HCT116 (cell line): ENCODE data around the gene PIP5KL1. TPM values are rescaled to one million over a fixed set of nuclear protein-coding genes. Genes with fewer than 3 reads are reported as not detected.

Experiments used
- ATAC-seq: fragments of 200-7000 bp; cut with Tn5 transposase; 2 replicates; pipeline ENCODE4 v1.9.1; 2020; ENCODE audit warnings: mild to moderate bottlenecking, moderate library complexity
- BruUV-seq: library from RNA; stranded (reverse); fragments of 400-500 nt; replicated peaks from 2 replicates; lab custom pipeline; 2021; lab: Mats Ljungman, UMichigan
- CTCF ChIA-PET: fragments of 300-600 bp; sonication (Branson Sonifier 250); formaldehyde crosslinking; loops from one replicate; lab custom pipeline; 2021; ENCODE audit warnings: antibody characterized with exemption; lab: Charles Lee
- POLR2A ChIA-PET: fragments of 300-600, 350-600 bp; sonication (Branson Sonifier 250); formaldehyde crosslinking; loops from one replicate; lab custom pipeline; 2021; ENCODE audit warnings: antibody characterized with exemption; lab: Charles Lee
- RAD21 ChIA-PET, 2 experiments: fragments of 300-600 bp; sonication (Branson Sonifier 250); formaldehyde crosslinking; loops; one replicate each; lab custom pipeline; 2023; ENCODE audit warnings: low total read pairs in 2 of 2; ENCODE audit not compliant: uncharacterized antibody in 2 of 2, unreplicated experiment in 2 of 2, low non-redundant PET in 1 of 2; lab: Charles Lee
- DNase-seq: peaks from one replicate; pipeline ENCODE4 v3.0.0-alpha.2; 2010; ENCODE audit warnings: low read depth, low spot score
- H2AFZ ChIP-seq: fragments of 200-600 bp; shearing (Covaris generic), sonication (generic); 2 replicates; pipeline ENCODE4 v1.6.1; 2017; ENCODE audit warnings: low read depth, mixed run types, mixed read lengths, antibody characterized with exemption, low read length; ENCODE audit not compliant: poor library complexity, severe bottlenecking
- H3K27ac ChIP-seq: 2 replicates; pipeline ENCODE4 v1.5.1; 2012; ENCODE audit warnings: low read depth, low read length
- H3K27me3 ChIP-seq: fragments of 200-600 bp; sonication (generic); 2 replicates; pipeline ENCODE4 v1.6.1; 2016; ENCODE audit warnings: mixed run types, low read length, mixed read lengths; ENCODE audit not compliant: insufficient read depth
- H3K36me3 ChIP-seq, 2 experiments: fragments of 200-500 bp in 1 of 2; fragments of 200-600 bp in 1 of 2; sonication (Bioruptor generic) in 1 of 2; sonication (generic) in 1 of 2; 2 replicates each; pipeline versions ENCODE4 v1.5.1 to v1.6.1; 2014 to 2016; ENCODE audit warnings: low read length in 2 of 2, inconsistent platforms in 1 of 2, mixed read lengths in 1 of 2, mixed run types in 1 of 2; ENCODE audit not compliant: insufficient read depth in 2 of 2, control insufficient read depth in 1 of 2
- H3K4me1 ChIP-seq, 2 experiments: fragments of 200-600 bp in 1 of 2; sonication (generic) in 1 of 2; 2 replicates each; pipeline versions ENCODE4 v1.5.1 to v1.6.1; 2012 to 2017; ENCODE audit warnings: low read length in 2 of 2, inconsistent platforms in 1 of 2, mild to moderate bottlenecking in 1 of 2, mixed read lengths in 1 of 2, mixed run types in 1 of 2, moderate library complexity in 1 of 2; ENCODE audit not compliant: insufficient read depth in 2 of 2, control insufficient read depth in 1 of 2
- H3K4me2 ChIP-seq: fragments of 200-600 bp; sonication (generic); 2 replicates; pipeline ENCODE4 v1.6.1; 2017; ENCODE audit warnings: mixed run types, low read length, mixed read lengths
- H3K4me3 ChIP-seq, 2 experiments: fragments of 200-600 bp in 1 of 2; sonication (generic) in 1 of 2; replicated peaks in 1 of 2; 2 replicates each; pipeline ENCODE4 v1.5.1; 2011 to 2016; ENCODE audit warnings: low read length in 2 of 2, control low read depth in 1 of 2, low read depth in 1 of 2, mild to moderate bottlenecking in 1 of 2, mixed read lengths in 1 of 2, mixed run types in 1 of 2
- H3K79me2 ChIP-seq: fragments of 200-600 bp; sonication (generic); 2 replicates; pipeline ENCODE4 v1.6.1; 2017; ENCODE audit warnings: mild to moderate bottlenecking, mixed run types, low read length, moderate library complexity, mixed read lengths; ENCODE audit not compliant: insufficient read depth
- H3K9ac ChIP-seq: fragments of 200-600 bp; sonication (generic); 2 replicates; pipeline ENCODE4 v1.6.1; 2016; ENCODE audit warnings: low read length, mixed read lengths
- H3K9me2 ChIP-seq: fragments of 200-600 bp; sonication (generic), shearing (Covaris generic); 2 replicates; pipeline ENCODE4 v1.6.1; 2017; ENCODE audit warnings: mixed run types, mild to moderate bottlenecking, moderate library complexity; ENCODE audit not compliant: insufficient read depth
- H3K9me3 ChIP-seq, 2 experiments: fragments of 200-500 bp in 1 of 2; fragments of 200-600 bp in 1 of 2; sonication (Bioruptor generic) in 1 of 2; sonication (generic) in 1 of 2; 2 replicates each; pipeline ENCODE4 v1.6.1; 2014 to 2017; ENCODE audit warnings: low read length in 2 of 2, mixed read lengths in 2 of 2, inconsistent platforms in 1 of 2, low read depth in 1 of 2, mild to moderate bottlenecking in 1 of 2, mixed run types in 1 of 2, moderate library complexity in 1 of 2; ENCODE audit not compliant: control insufficient read depth in 1 of 2, insufficient read depth in 1 of 2
- H4K20me1 ChIP-seq: fragments of 200-600 bp; sonication (generic), shearing (Covaris generic); 2 replicates; pipeline ENCODE4 v1.6.1; 2017; ENCODE audit warnings: mixed run types, mild to moderate bottlenecking, moderate library complexity; ENCODE audit not compliant: insufficient read depth
- ATF3 ChIP-seq: IDR thresholded peaks from 2 replicates; pipeline ENCODE4 v1.6.1; 2012
- CBX3 ChIP-seq: IDR thresholded peaks from 2 replicates; pipeline ENCODE4 v1.6.1; 2012; ENCODE audit warnings: low read depth
- CTCF ChIP-seq, 3 experiments: fragments of 200-600 bp in 1 of 3; sonication (generic) in 1 of 3; IDR thresholded peaks in 2 of 3; conservative IDR thresholded peaks in 1 of 3; 2 replicates each; pipeline ENCODE4 v1.5.1; 2012 to 2017; ENCODE audit warnings: low read depth in 2 of 3, low read length in 2 of 3, antibody characterized with exemption in 1 of 3, borderline replicate concordance in 1 of 3, control low read depth in 1 of 3, mild to moderate bottlenecking in 1 of 3, mixed read lengths in 1 of 3, mixed run types in 1 of 3, moderate library complexity in 1 of 3; ENCODE audit not compliant: insufficient read depth in 1 of 3
- ELF1 ChIP-seq: IDR thresholded peaks from 2 replicates; pipeline ENCODE4 v1.6.1; 2012; ENCODE audit warnings: low read depth, borderline replicate concordance
- EZH2phosphoT487 ChIP-seq: fragments of 200-600 bp; IDR thresholded peaks from 2 replicates; pipeline ENCODE4 v1.6.1; 2018; ENCODE audit warnings: antibody characterized with exemption, borderline replicate concordance
- FOSL1 ChIP-seq: IDR thresholded peaks from 2 replicates; pipeline ENCODE4 v1.6.1; 2012; ENCODE audit warnings: low read depth
- JUND ChIP-seq: IDR thresholded peaks from 2 replicates; pipeline ENCODE4 v1.6.1; 2012
- MAX ChIP-seq: IDR thresholded peaks from 2 replicates; pipeline ENCODE4 v1.6.1; 2012
- POLR2A ChIP-seq: IDR thresholded peaks from 2 replicates; pipeline ENCODE4 v1.7.0; 2011; ENCODE audit warnings: borderline replicate concordance; ENCODE audit not compliant: insufficient read depth, insufficient read length; ENCODE audit errors: extremely low read depth
- RAD21 ChIP-seq: IDR thresholded peaks from 2 replicates; pipeline ENCODE4 v1.6.1; 2012; ENCODE audit warnings: low read depth, mild to moderate bottlenecking
- SIN3A ChIP-seq: IDR thresholded peaks from 2 replicates; pipeline ENCODE4 v1.6.1; 2012; ENCODE audit warnings: low read depth
- SP1 ChIP-seq: IDR thresholded peaks from 2 replicates; pipeline ENCODE4 v1.6.1; 2012; ENCODE audit warnings: low read depth
- TCF7L2 ChIP-seq: IDR thresholded peaks from 2 replicates; pipeline ENCODE4 v1.7.0; 2011; ENCODE audit warnings: borderline replicate concordance, inconsistent platforms; ENCODE audit not compliant: insufficient read depth, insufficient read length; ENCODE audit errors: extremely low read depth
- YY1 ChIP-seq: IDR thresholded peaks from 2 replicates; pipeline ENCODE4 v1.6.1; 2011; ENCODE audit warnings: low read length, low read depth, moderate library complexity, mild to moderate bottlenecking; ENCODE audit not compliant: insufficient replicate concordance; ENCODE audit errors: extremely low read depth
- ZBTB33 ChIP-seq: IDR thresholded peaks from 2 replicates; pipeline ENCODE4 v1.6.1; 2011; ENCODE audit warnings: mild to moderate bottlenecking, low read length, moderate library complexity; ENCODE audit not compliant: insufficient replicate concordance; ENCODE audit errors: extremely low read depth
- ZFX ChIP-seq: fragments of 450-650 bp; IDR thresholded peaks from 2 replicates; pipeline ENCODE4 v1.6.1; 2017
- ZNF274 ChIP-seq: fragments of 200-500 bp; sonication (Bioruptor generic); IDR thresholded peaks from 2 replicates; pipeline ENCODE4 v1.6.1; 2014; ENCODE audit warnings: mild to moderate bottlenecking, low read depth, low read length, inconsistent platforms
- intact Hi-C: fragments of 100-400 bp; cut with micrococcal nuclease; formaldehyde crosslinking; loops from 2 replicates; pipeline ENCODE4 v1.10.0; 2022
- total RNA-seq: library from RNA; stranded (reverse); gene quantifications from one replicate; pipeline ENCODE4 v1.2.1, GENCODE V29; 2021; ENCODE audit not compliant: unreplicated experiment

The PIP5KL1 gene
- total RNA-seq, 1 experiment from 2014 or later = 37.6 TPM

GRCh38 chr9:127953768-127954505 lies 23.4 kb upstream of the PIP5KL1 start:
- no peak overlapping the region for H2AFZ ChIP-seq
- TF ChIP-seq CBX3 (no peak), SIN3A (no peak), SP1 (no peak), RAD21 (no peak), ELF1 (no peak), FOSL1 (no peak), CTCF (IDR thresholded peaks at IDR 0.05 in 2 of 3, conservative IDR thresholded peaks at IDR 0.05 in 1 of 3; ENCODE audit: borderline replicate concordance in 1 of 3, insufficient read depth in 1 of 3, low read depth in 2 of 3, low read length in 2 of 3) (no peak), ZFX (no peak), YY1 (no peak), JUND (no peak), ZNF274 (no peak), TCF7L2 (no peak), EZH2phosphoT487 (no peak), MAX (no peak), ZBTB33 (no peak), POLR2A (no peak), ATF3 (no peak)
- H3K27ac ChIP-seq = no peak overlapping the region; the same call in 1 of the 2 replicates
- H4K20me1 ChIP-seq = peaks cover 4% of the 10 kb centered on the region; the same call in 1 of the 2 replicates
- BruUV-seq = no TSS peak
- ChIA-PET RAD21 (interaction anchor here in 1 of 2 experiments (1.4 kb wide), 1 partner anchor 82 kb away, joined by 3 read pairs; no protein-coding TSS in a partner anchor), CTCF (interaction anchor here (0.6 to 4.0 kb wide), 4 partner anchors 11 to 1225 kb away, joined by 3 to 37 read pairs (median 6); no protein-coding TSS in a partner anchor), POLR2A (interaction anchor here (1.4 to 2.2 kb wide), 2 partner anchors 12 to 22 kb away, joined by 3 to 7 read pairs; no protein-coding TSS in a partner anchor)
- H3K36me3 ChIP-seq = no peaks in the 10 kb centered on the region
- no peaks in the 10 kb centered on the region; a peak in 1 of 4 replicates for H3K9me3 ChIP-seq
- no peaks in the 10 kb centered on the region for H3K27me3 ChIP-seq
- intact Hi-C loops = no loop called here
- H3K4me1 ChIP-seq = peaks cover 58 to 77% of the 10 kb centered on the region in 2 experiments
- DNase-seq (no peak), ATAC-seq (no peak)
- H3K79me2 ChIP-seq = peaks cover 68% of the 10 kb centered on the region
- peak overlapping the region; percentile 63 for H3K9ac ChIP-seq
- H3K4me3 ChIP-seq = no peak overlapping the region
- H3K9me2 ChIP-seq = no peaks in the 10 kb centered on the region
- H3K4me2 ChIP-seq = peak overlapping the region; percentile 85
